H1 (cell line): ENCODE results near the gene RAB44. TPM values are rescaled to one million over a fixed set of nuclear protein-coding genes. Genes with fewer than 3 reads are reported as not detected.

ENCODE experiments used
- CTCF ChIA-PET: fragments of 300-600 bp; sonication (Branson Sonifier 250); formaldehyde crosslinking; loops from one replicate; lab custom pipeline; 2021; ENCODE audit not compliant: partially characterized antibody; lab: Charles Lee
- POLR2A ChIA-PET: fragments of 300-600 bp; sonication (Branson Sonifier 250); formaldehyde crosslinking; loops from one replicate; lab custom pipeline; 2021; ENCODE audit warnings: inconsistent platforms; ENCODE audit not compliant: partially characterized antibody; lab: Charles Lee
- DNase-seq, 2 experiments: peaks; one replicate each; pipeline versions ENCODE4 v3.0.0 to v3.0.0-alpha.2; 2010 to 2022; ENCODE audit warnings: low spot score in 2 of 2, low read depth in 1 of 2, mixed read lengths in 1 of 2
- FAIRE-seq: peaks from 2 replicates; lab custom pipeline; 2011; peaks lifted over from hg19 to GRCh38; lab: Jason Lieb, UNC
- H2AFZ ChIP-seq: 2 replicates; pipeline ENCODE4 v1.8.1; 2012; ENCODE audit warnings: low read length, inconsistent platforms
- H2AK5ac ChIP-seq: 2 replicates; pipeline ENCODE4 v1.6.1; 2013; ENCODE audit warnings: low read depth, low read length
- H2BK120ac ChIP-seq: replicated peaks from 2 replicates; pipeline ENCODE3; 2013; ENCODE audit warnings: low read depth, low read length, inconsistent platforms
- H2BK12ac ChIP-seq: 2 replicates; pipeline ENCODE4 v1.6.1; 2013; ENCODE audit warnings: low read depth, low read length
- H2BK15ac ChIP-seq: 2 replicates; pipeline ENCODE4 v1.6.1; 2013; ENCODE audit warnings: low read length
- H2BK20ac ChIP-seq: 2 replicates; pipeline ENCODE4 v1.6.1; 2013; ENCODE audit warnings: low read length
- H2BK5ac ChIP-seq: 2 replicates; pipeline ENCODE4 v1.6.1; 2013; ENCODE audit warnings: low read depth, low read length
- H3K14ac ChIP-seq: 2 replicates; pipeline ENCODE4 v1.6.1; 2013; ENCODE audit warnings: inconsistent platforms; ENCODE audit not compliant: insufficient read length
- H3K18ac ChIP-seq: 2 replicates; pipeline ENCODE4 v1.6.1; 2013; ENCODE audit warnings: low read length; ENCODE audit errors: extremely low read depth
- H3K23ac ChIP-seq: 2 replicates; pipeline ENCODE4 v1.6.1; 2013; ENCODE audit warnings: inconsistent platforms; ENCODE audit not compliant: insufficient read length
- H3K23me2 ChIP-seq: 2 replicates; pipeline ENCODE4 v1.6.1; 2013; ENCODE audit warnings: low read depth, low read length
- H3K27ac ChIP-seq: 2 replicates; pipeline ENCODE4 v1.6.1; 2011; ENCODE audit warnings: low read depth, low read length, inconsistent platforms
- H3K27me3 ChIP-seq, 4 experiments: replicated peaks in 1 of 4; 1 replicate in 1 of 4; 2 replicates in 3 of 4; pipeline versions ENCODE4 v1.6.1 to v1.8.1; 2011 to 2013; ENCODE audit warnings: low read length in 3 of 4, mild to moderate bottlenecking in 3 of 4, inconsistent platforms in 2 of 4, mixed read lengths in 2 of 4, moderate library complexity in 1 of 4; ENCODE audit not compliant: control insufficient read depth in 3 of 4, insufficient read depth in 3 of 4; ENCODE audit errors: extremely low read depth in 1 of 4
- H3K36me3 ChIP-seq, 4 experiments: 2 replicates each; pipeline versions ENCODE4 v1.6.1 to v1.8.1; 2011 to 2013; ENCODE audit warnings: mild to moderate bottlenecking in 4 of 4, low read length in 3 of 4, moderate library complexity in 2 of 4, control low read depth in 1 of 4, inconsistent platforms in 1 of 4; ENCODE audit not compliant: insufficient read depth in 4 of 4, control insufficient read depth in 2 of 4
- H3K4ac ChIP-seq: replicated peaks from 2 replicates; pipeline ENCODE3; 2013; ENCODE audit warnings: low read length, low read depth, mixed read lengths, inconsistent platforms; ENCODE audit not compliant: insufficient read length
- H3K4me1 ChIP-seq, 4 experiments: replicated peaks in 1 of 4; 1 replicate in 1 of 4; 2 replicates in 3 of 4; pipeline versions ENCODE4 v1.6.1 to v1.8.1; 2011 to 2013; ENCODE audit warnings: low read length in 3 of 4, inconsistent platforms in 2 of 4, mixed read lengths in 1 of 4; ENCODE audit not compliant: insufficient read depth in 4 of 4, control insufficient read depth in 3 of 4
- H3K4me2 ChIP-seq, 2 experiments: 2 replicates each; pipeline versions ENCODE4 v1.6.1 to v1.8.1; 2011 to 2013; ENCODE audit warnings: low read depth in 2 of 2, low read length in 2 of 2, control low read depth in 1 of 2, inconsistent platforms in 1 of 2, mild to moderate bottlenecking in 1 of 2; ENCODE audit not compliant: insufficient read depth in 1 of 2
- H3K4me3 ChIP-seq, 4 experiments: fragments of 200-600, 300-600 bp in 1 of 4; sonication (generic), shearing (Covaris generic), sonication (Bioruptor Twin) in 1 of 4; 2 replicates each; pipeline versions ENCODE4 v1.5.1 to v1.8.1; 2011 to 2016; ENCODE audit warnings: low read length in 4 of 4, low read depth in 3 of 4, control low read depth in 2 of 4, inconsistent platforms in 2 of 4, mild to moderate bottlenecking in 2 of 4, mixed read lengths in 1 of 4, moderate library complexity in 1 of 4; ENCODE audit not compliant: insufficient read depth in 2 of 4; ENCODE audit errors: extremely low read depth in 1 of 4
- H3K56ac ChIP-seq: replicated peaks from 2 replicates; pipeline ENCODE3; 2013; ENCODE audit warnings: low read depth, mild to moderate bottlenecking, mixed read lengths, low read length, inconsistent platforms; ENCODE audit not compliant: insufficient read length
- H3K79me1 ChIP-seq: 2 replicates; pipeline ENCODE4 v1.6.1; 2013; ENCODE audit warnings: low read depth, low read length, control low read depth
- H3K79me2 ChIP-seq, 2 experiments: 2 replicates each; pipeline versions ENCODE4 v1.6.1 to v1.8.1; 2012 to 2013; ENCODE audit warnings: low read length in 2 of 2, mild to moderate bottlenecking in 2 of 2, inconsistent platforms in 1 of 2; ENCODE audit not compliant: insufficient read depth in 2 of 2, control insufficient read depth in 1 of 2
- H3K9ac ChIP-seq, 4 experiments: replicated peaks in 1 of 4; 1 replicate in 1 of 4; 2 replicates in 3 of 4; pipeline versions ENCODE4 v1.6.1 to v1.8.1; 2011 to 2013; ENCODE audit warnings: low read depth in 3 of 4, low read length in 3 of 4, control low read depth in 2 of 4, mild to moderate bottlenecking in 2 of 4, moderate library complexity in 2 of 4, inconsistent platforms in 1 of 4; ENCODE audit errors: extremely low read depth in 1 of 4
- H3K9me3 ChIP-seq, 2 experiments: 2 replicates each; pipeline versions ENCODE4 v1.6.1 to v1.8.1; 2012 to 2013; ENCODE audit warnings: mild to moderate bottlenecking in 2 of 2, moderate library complexity in 2 of 2, control low read depth in 1 of 2, inconsistent platforms in 1 of 2, low read depth in 1 of 2, low read length in 1 of 2, mixed read lengths in 1 of 2; ENCODE audit not compliant: insufficient read depth in 2 of 2
- H4K20me1 ChIP-seq, 2 experiments: replicated peaks in 1 of 2; 2 replicates each; pipeline versions ENCODE3 to v1.8.1; 2011 to 2013; ENCODE audit warnings: inconsistent platforms in 2 of 2, low read length in 2 of 2, mild to moderate bottlenecking in 1 of 2; ENCODE audit not compliant: insufficient read depth in 2 of 2, control insufficient read depth in 1 of 2
- H4K5ac ChIP-seq: 2 replicates; pipeline ENCODE4 v1.6.1; 2013; ENCODE audit warnings: low read length, low read depth, mixed read lengths, inconsistent platforms; ENCODE audit not compliant: insufficient read length
- H4K8ac ChIP-seq: 2 replicates; pipeline ENCODE4 v1.8.0; 2013; ENCODE audit warnings: mild to moderate bottlenecking, moderate library complexity, low read length, inconsistent platforms; ENCODE audit not compliant: insufficient read depth; ENCODE audit errors: extremely low read depth
- H4K91ac ChIP-seq: replicated peaks from 2 replicates; pipeline ENCODE3; 2013; ENCODE audit warnings: low read length, mixed read lengths, inconsistent platforms; ENCODE audit not compliant: insufficient read length
- CBX8 ChIP-seq: fragments of 300-800, 300-1000 bp; sonication (generic); IDR thresholded peaks from 2 replicates; pipeline ENCODE4 v1.7.1; 2016; ENCODE audit warnings: low read depth, low read length, borderline replicate concordance
- CREB1 ChIP-seq: IDR thresholded peaks from 2 replicates; pipeline ENCODE4 v1.6.1; 2012; ENCODE audit warnings: inconsistent platforms
- E2F6 ChIP-seq: IDR thresholded peaks from 2 replicates; pipeline ENCODE4 v1.6.1; 2012; ENCODE audit warnings: inconsistent platforms
- EZH2 ChIP-seq: fragments of 200-600 bp; sonication (generic); IDR thresholded peaks from 2 replicates; pipeline ENCODE4 v1.7.1; 2012; ENCODE audit warnings: low read depth, mild to moderate bottlenecking, moderate library complexity, low read length, inconsistent platforms; ENCODE audit not compliant: severe bottlenecking
- GABPA ChIP-seq: IDR thresholded peaks from 2 replicates; pipeline ENCODE4 v1.6.1; 2011; ENCODE audit warnings: mild to moderate bottlenecking, low read length, moderate library complexity, borderline replicate concordance; ENCODE audit not compliant: insufficient read depth
- JUND ChIP-seq: IDR thresholded peaks from 2 replicates; pipeline ENCODE4 v1.6.1; 2011; ENCODE audit warnings: mild to moderate bottlenecking, improper control_type of control experiment, low read length
- KDM1A ChIP-seq: fragments of 200-600, 300-600 bp; sonication (generic); IDR thresholded peaks from 2 replicates; pipeline ENCODE4 v1.7.1; 2016; ENCODE audit warnings: mild to moderate bottlenecking, low read length, borderline replicate concordance
- POLR2AphosphoS5 ChIP-seq: IDR thresholded peaks from 2 replicates; pipeline ENCODE4 v1.6.1; 2011; ENCODE audit warnings: low read depth, low read length
- POU5F1 ChIP-seq: IDR thresholded peaks from 2 replicates; pipeline ENCODE4 v1.6.1; 2011; ENCODE audit warnings: low read depth, mild to moderate bottlenecking, low read length, moderate library complexity
- SAP30 ChIP-seq: fragments of 300-600 bp; sonication (generic); IDR thresholded peaks from 2 replicates; pipeline ENCODE4 v1.7.1; 2012; ENCODE audit warnings: low read length, moderate library complexity, mild to moderate bottlenecking, inconsistent platforms; ENCODE audit not compliant: insufficient read depth, insufficient replicate concordance
- TAF1 ChIP-seq: IDR thresholded peaks from 2 replicates; pipeline ENCODE4 v1.6.1; 2011; ENCODE audit warnings: mild to moderate bottlenecking, low read depth, low read length
- YY1 ChIP-seq: IDR thresholded peaks from 2 replicates; pipeline ENCODE4 v1.6.1; 2011; ENCODE audit warnings: low read depth, mild to moderate bottlenecking, low read length
- WGBS, 2 experiments: shearing (Covaris generic) in 1 of 2; methylation state at CpG; one replicate each; pipeline versions ENCODE4 v1.1.6 to v1.1.7; 2013 to 2015; ENCODE audit warnings: low lambda C conversion rate in 2 of 2, mixed read lengths in 2 of 2, inconsistent platforms in 1 of 2, low coverage in 1 of 2, missing lambda C conversion rate in 1 of 2; ENCODE audit not compliant: insufficient replicate concordance in 2 of 2, insufficient coverage in 1 of 2, insufficient read length in 1 of 2; ENCODE audit errors: extremely low coverage in 1 of 2, missing lambda C conversion rate in 1 of 2; 5-methylcytosine and 5-hydroxymethylcytosine counted together
- polyA plus RNA-seq, 7 experiments: library from polyadenylated mRNA; depleted of rRNA in 3 of 7; stranded (reverse) in 5 of 7; unstranded in 2 of 7; fragments of >200 nt in 5 of 7; fragments of 200-250 nt in 2 of 7; gene quantifications; 1 replicate in 5 of 7; 2 replicates in 1 of 7; 4 replicates in 1 of 7; pipeline versions ENCODE4 v1.2.1 to v1.2.3, GENCODE V29; 2011 to 2013; ENCODE audit warnings: missing spikeins in 2 of 7, mixed read lengths in 2 of 7
- total RNA-seq: library from RNA; stranded (reverse); fragmentation: NEBNext Ultra II Directional; extraction: Animal tissue kit (Norgen Biotek cat#: 25700); gene quantifications from 2 replicates; pipeline ENCODE4 v1.2.1, GENCODE V29; 2021

The RAB44 gene
- total and polyA plus RNA-seq, 2 of the 8 experiments (the other 6 are each of a cell fraction or from before 2014, with no cell fraction given), result 0.02 TPM; not detected in 1

- peaks cover 0 to 2% of the 10 kb centered on the region in 2 experiments; a peak in 1 of 4 replicates for H3K79me2 ChIP-seq
- H2AFZ ChIP-seq, result no peak overlapping the region
- ChIA-PET POLR2A (interaction anchor here (0.6 to 10.6 kb wide), 3 partner anchors 8 to 64 kb away, joined by 3 to 109 read pairs (median 3); no protein-coding TSS in a partner anchor), CTCF (interaction anchor here (0.9 to 4.1 kb wide), 4 partner anchors 9 to 59 kb away, joined by 3 to 16 read pairs (median 4); no protein-coding TSS in a partner anchor)
- no peaks in the 10 kb centered on the region for H3K9me3 ChIP-seq
- H2AK5ac ChIP-seq, result no peak overlapping the region
- no peak overlapping the region for H4K91ac ChIP-seq
- H3K4me3 ChIP-seq, result no peak overlapping the region
- 93% methylated on average over 10 of the region's 10 CpGs; no CpG with 5 or more reads in 1 of the 2 experiments for WGBS, 2 experiments
- no peak overlapping the region for H4K5ac ChIP-seq
- no peak overlapping the region for H3K9ac ChIP-seq
- no peak for DNase-seq
- peak overlapping the region; percentile 87; the same call in 1 of the 2 replicates for H2BK12ac ChIP-seq
- 0 out of 2 replicates have a peak overlapping the region, but pooled peaks have one; percentile 54 for H3K18ac ChIP-seq
- FAIRE-seq, result no peak
- no peaks in the 10 kb centered on the region for H3K79me1 ChIP-seq
- H2BK120ac ChIP-seq, result no peak overlapping the region
- H3K4me1 ChIP-seq, result peaks cover 5 to 24% (median 15%) of the 10 kb centered on the region in 4 experiments
- TF ChIP-seq POU5F1 (no peak), CBX8 (no peak), YY1 (no peak), POLR2AphosphoS5 (no peak), JUND (no peak), TAF1 (no peak), GABPA (no peak), E2F6 (no peak), SAP30 (no peak), KDM1A (no peak), EZH2 (no peak), CREB1 (no peak)
- no peaks in the 10 kb centered on the region for H3K36me3 ChIP-seq
- H2BK5ac ChIP-seq, result peak overlapping the region; percentile 66; the same call in 1 of the 2 replicates
- no peak overlapping the region for H4K8ac ChIP-seq
- H2BK15ac ChIP-seq, result no peak overlapping the region
- H4K20me1 ChIP-seq, result peaks cover 0 to 4% of the 10 kb centered on the region in 2 experiments
- H2BK20ac ChIP-seq, result peak overlapping the region; percentile 61; the same call in 1 of the 2 replicates
- H3K14ac ChIP-seq, result no peak overlapping the region
- no peak overlapping the region for H3K56ac ChIP-seq
- H3K27me3 ChIP-seq, result peaks cover 0 to 6% (median 2%) of the 10 kb centered on the region in 4 experiments; a peak in 5 of 7 replicates
- H3K4me2 ChIP-seq, result no peak overlapping the region
- H3K4ac ChIP-seq, result no peak overlapping the region
- peaks cover 7% of the 10 kb centered on the region; the same call in 1 of the 2 replicates for H3K23me2 ChIP-seq
- H3K27ac ChIP-seq, result no peak overlapping the region
- no peak overlapping the region for H3K23ac ChIP-seq
Measured at GRCh38 chr6:36673882-36674281, 23.7 kb upstream of the RAB44 start.
